Sigmoid colon (tissue), 4 donors: ENCODE measurements around the gene MALAT1.

ENCODE experiments used
- CTCF ChIP-seq, 4 experiments: fragments of 450-650 bp in 3 of 4; fragments of 200-600 bp in 1 of 4; IDR thresholded peaks; one replicate each; pipeline ENCODE4 v1.5.1; 2016 to 2019; ENCODE audit warnings: antibody characterized with exemption in 4 of 4, mild to moderate bottlenecking in 3 of 4, moderate library complexity in 2 of 4
- EP300 ChIP-seq, 4 donors: sonication (generic); formaldehyde crosslinking; IDR thresholded peaks; one replicate each; pipeline ENCODE4 v1.6.1; 2017; ENCODE audit warnings: antibody characterized with exemption in 4 of 4
- POLR2A ChIP-seq, 2 donors: fragments of 450-650 bp; IDR thresholded peaks; one replicate each; pipeline ENCODE4 v1.6.1; 2016; ENCODE audit warnings: antibody characterized with exemption in 2 of 2, mild to moderate bottlenecking in 2 of 2, moderate library complexity in 2 of 2
- POLR2AphosphoS5 ChIP-seq, 4 donors: sonication (generic); formaldehyde crosslinking; IDR thresholded peaks; one replicate each; pipeline ENCODE4 v1.6.1; 2017; ENCODE audit warnings: antibody characterized with exemption in 4 of 4

- no peak for TF ChIP-seq CTCF (IDR thresholded peaks at IDR 0.05)
- no peak for TF ChIP-seq EP300 (IDR thresholded peaks at IDR 0.05)
- no peak for TF ChIP-seq POLR2A (IDR thresholded peaks at IDR 0.05)
- no peak for TF ChIP-seq POLR2AphosphoS5 (IDR thresholded peaks at IDR 0.05)
Observed at GRCh38 chr11:65526744-65527143, 27.9 kb downstream of the MALAT1 start.
